Activated gamma-delta T cell (primary cell): Measurements from ENCODE around the gene PRMT6.
"Not testable (repeated sequence)": the region's sequence is repeated elsewhere in the genome, so short reads cannot be mapped to it uniquely, and the experiment has no call there.

Source experiments
- DNase-seq: peaks from one replicate; lab custom pipeline; 2025; lab: John Stamatoyannopoulos, UW

PRMT6 gene

DNA sequence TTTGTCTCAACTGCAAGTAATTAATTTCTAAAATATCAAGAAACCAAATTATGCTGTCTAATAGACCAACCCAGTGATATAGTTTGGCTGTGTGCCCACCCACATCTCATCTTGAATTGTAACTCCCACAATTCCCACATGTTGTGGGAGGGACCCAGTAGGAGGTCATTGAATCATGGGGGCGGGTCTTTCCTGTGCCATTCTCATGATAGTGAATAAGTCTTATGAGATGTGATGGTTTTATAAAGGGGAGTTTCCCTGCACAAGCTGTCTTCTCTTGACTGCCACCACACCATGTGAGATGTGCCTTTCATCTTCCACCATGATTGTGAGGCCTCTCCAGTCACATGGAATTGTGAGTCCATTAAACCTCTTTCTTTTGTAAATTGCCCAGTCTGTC is 36.9 kb downstream of the PRMT6 start:
- DNase-seq: not testable (repeated sequence)

DNA sequence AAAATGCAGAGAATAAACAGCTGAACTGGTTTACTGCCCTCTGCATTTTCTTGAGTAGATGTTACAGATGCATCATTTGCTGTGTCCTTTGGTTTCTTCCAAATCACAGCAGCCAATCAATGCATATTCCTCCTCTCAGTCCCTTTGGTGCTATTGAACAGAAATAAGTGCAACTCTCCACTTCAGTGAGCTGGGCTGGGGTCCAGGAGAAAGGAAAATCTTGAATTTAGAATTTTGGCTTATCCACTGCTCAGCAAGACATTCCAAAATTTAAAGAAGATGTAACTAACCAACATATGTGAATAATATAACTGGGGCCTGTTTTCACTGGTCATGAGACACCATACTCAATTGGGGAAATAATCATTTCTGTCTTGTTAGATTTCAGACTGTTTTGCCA is 39.2 kb downstream of the PRMT6 start:
- no peak for DNase-seq

GRCh38 chr1:107096690-107097089 is 40.2 kb downstream of the PRMT6 start:
- DNase-seq: no peak

DNA sequence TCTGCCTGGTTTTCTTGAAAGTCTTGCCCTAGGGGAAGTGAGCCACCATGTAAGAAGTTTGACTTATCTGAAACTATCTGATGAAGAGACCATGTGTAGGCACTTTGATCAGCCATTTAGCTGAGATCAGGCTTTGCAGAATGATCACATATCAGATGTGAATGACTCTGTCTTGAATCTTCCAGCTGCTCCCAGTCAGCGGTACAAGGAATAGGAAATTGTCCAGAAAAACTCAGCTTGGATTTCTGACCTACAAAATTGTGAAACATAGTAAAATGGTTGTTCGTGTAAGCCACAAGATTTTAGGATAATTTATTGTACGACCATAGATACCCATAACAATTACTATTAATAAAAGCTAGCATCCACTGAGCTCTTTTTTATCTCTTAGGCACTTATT is 42.5 kb downstream of the PRMT6 start:
- no peak for DNase-seq

GRCh38 chr1:107100331-107100984 is 44.0 kb downstream of the PRMT6 start:
- no peak for DNase-seq

- no peak for DNase-seq
Measured at GRCh38 chr1:107105914-107106313, 49.4 kb downstream of the PRMT6 start.
